Measurements from ENCODE around the gene PUM1.

Gene PUM1

DNA sequence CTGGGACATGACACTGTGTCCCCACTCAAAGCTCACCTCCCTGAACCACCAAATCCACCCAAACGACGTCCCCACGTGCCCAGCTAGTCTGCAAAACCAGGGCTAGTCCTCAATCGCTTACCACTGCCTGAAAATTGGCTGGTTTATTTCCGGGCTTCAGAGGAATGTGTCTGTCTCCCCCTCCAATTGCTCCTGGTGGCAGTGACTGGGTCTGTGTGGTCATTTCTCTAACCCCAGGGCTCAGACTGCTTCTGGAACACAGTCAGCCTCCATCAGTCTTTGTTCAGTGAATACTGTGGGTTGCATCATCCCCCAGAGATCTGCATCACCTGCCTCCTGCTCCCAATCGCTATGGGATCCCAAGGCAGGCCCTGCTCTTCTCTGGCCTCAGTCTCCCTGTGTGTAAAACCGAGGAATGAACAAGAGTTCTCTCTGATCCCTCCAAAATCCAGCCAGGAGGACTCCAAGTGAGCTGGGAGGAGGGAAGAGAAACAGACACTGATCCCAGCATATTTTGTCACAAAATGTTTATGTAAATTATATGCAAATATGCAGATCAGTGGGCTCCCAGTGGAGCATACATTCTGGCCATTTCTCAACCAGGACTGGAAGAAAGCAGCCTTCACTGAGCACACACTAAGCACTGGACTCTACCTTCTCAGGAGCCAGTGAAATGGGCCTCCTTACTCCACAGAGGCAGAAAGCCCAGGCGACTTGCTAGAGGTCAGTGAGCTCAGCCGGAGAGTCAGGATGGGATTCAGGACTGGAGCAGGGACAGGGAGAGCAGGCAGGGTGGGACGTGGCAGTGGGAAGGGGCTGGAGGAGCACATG lies 177.8 kb downstream of the PUM1 start:
- no peak for DNase-seq

DNA sequence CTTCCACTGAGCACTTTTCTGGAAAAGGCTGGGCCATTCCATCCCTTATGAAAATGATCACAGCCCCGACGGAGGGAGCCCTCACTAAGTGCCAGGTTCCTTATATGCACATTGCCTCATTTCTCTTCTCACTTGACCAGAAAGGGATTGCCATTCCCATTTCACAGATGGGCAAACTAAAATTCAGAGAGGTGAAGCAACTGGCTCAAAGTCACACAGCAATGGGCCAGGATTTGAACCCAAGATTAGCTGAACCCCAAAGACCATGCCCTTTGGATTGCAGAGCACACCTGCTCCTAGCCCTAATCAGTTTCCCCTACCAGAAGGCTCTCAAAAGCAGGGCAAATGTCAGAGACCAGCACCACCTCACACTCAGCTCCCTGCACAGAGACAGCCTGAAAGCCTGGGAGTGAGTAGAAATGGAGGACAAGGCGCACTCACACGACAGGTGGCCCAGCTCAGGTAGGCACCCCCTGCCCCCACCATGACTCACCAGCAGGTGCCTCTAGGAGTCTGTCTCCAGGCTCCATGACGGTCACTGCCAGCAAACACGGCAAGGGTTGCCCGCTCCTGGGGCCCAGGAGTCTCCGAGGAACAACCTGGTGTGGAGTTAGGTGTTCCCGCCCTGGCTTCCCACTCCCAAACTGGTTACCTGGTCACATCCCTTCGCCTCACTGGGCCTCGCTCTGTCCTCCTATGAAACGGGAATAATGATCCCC lies 178.6 kb downstream of the PUM1 start:
- no peak for DNase-seq

DNA sequence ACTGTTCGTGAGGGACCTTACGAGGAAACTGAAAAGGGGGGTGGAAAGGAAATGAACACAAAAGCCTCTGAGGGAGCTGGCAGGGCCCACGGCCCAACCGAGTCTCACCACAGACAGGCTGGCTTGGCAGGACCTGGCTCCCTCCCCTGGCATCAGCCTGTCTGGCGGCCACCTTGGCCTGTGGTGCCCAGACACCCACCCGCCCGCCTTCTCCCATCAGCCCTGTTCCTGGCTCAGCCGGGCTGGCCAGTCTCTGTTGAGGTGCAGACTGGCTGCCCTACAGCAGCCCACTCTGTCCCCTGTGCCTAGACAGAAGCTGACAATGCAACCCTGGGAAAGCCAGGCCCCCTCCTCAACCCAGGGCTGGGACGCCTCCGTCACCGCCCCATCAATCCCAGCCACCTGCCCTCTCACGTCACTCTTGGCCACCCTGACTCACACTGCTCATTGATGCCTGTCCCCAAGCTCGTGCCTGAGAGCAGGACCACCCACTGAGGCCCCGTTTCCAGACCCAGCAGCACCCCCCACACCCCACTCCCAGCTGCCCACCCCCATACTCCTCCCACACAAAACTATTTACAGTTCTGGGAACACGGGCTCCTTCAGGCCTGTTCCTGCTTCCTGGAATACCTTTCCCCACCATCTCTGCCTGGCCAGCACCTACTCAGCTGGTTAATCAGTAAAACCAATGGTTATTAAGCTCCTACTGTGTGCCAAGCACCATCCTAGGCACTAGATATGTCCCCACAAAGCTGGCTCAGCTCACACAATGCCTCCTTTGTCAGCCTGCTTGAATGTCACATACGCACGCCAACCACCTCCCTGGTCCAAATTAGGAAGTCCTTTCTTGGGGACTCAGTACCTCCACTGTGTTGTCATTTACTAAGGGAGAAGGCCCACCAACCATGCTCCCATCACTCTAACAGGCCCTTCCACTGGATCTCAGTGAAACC lies 179.7 kb downstream of the PUM1 start:
- DNase-seq = no peak

- DNase-seq = no peak
Observed at GRCh38 chr1:30884723-30885122, 180.8 kb downstream of the PUM1 start.

GRCh38 chr1:30883389-30884172 lies 181.9 kb downstream of the PUM1 start:
- DNase-seq = no peak

GRCh38 chr1:30882678-30883388 lies 182.7 kb downstream of the PUM1 start:
- DNase-seq = no peak

Measured in T-helper 9 cell (primary cell).